Endothelial cell of umbilical vein (primary cell): ENCODE results near the gene RHOF.

Experiments used
- FOS ChIP-seq: IDR thresholded peaks from 2 replicates; pipeline ENCODE4 v1.6.1; 2011; ENCODE audit warnings: mild to moderate bottlenecking, low read length, moderate library complexity, borderline replicate concordance; ENCODE audit not compliant: insufficient read depth
- POLR2A ChIP-seq: IDR thresholded peaks from 2 replicates; pipeline ENCODE4 v1.6.1; 2012; ENCODE audit warnings: low read depth, mild to moderate bottlenecking, control low read depth, low read length
- TF ChIP-seq, protein P1 (sequence below), 2 donors: IDR thresholded peaks; 1 replicate in 1 of 2; 2 replicates in 1 of 2; pipeline ENCODE4 v1.5.1; 2011; ENCODE audit warnings: low read length in 2 of 2, mild to moderate bottlenecking in 2 of 2, moderate library complexity in 2 of 2, control low read depth in 1 of 2, inconsistent platforms in 1 of 2, low read depth in 1 of 2; ENCODE audit not compliant: insufficient read depth in 1 of 2; ENCODE audit errors: extremely low read depth in 1 of 2

- TF ChIP-seq POLR2A, result no peak
- TF ChIP-seq, protein P1, sequence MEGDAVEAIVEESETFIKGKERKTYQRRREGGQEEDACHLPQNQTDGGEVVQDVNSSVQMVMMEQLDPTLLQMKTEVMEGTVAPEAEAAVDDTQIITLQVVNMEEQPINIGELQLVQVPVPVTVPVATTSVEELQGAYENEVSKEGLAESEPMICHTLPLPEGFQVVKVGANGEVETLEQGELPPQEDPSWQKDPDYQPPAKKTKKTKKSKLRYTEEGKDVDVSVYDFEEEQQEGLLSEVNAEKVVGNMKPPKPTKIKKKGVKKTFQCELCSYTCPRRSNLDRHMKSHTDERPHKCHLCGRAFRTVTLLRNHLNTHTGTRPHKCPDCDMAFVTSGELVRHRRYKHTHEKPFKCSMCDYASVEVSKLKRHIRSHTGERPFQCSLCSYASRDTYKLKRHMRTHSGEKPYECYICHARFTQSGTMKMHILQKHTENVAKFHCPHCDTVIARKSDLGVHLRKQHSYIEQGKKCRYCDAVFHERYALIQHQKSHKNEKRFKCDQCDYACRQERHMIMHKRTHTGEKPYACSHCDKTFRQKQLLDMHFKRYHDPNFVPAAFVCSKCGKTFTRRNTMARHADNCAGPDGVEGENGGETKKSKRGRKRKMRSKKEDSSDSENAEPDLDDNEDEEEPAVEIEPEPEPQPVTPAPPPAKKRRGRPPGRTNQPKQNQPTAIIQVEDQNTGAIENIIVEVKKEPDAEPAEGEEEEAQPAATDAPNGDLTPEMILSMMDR (IDR thresholded peaks at IDR 0.05; ENCODE audit: extremely low read depth in 1 of 2, insufficient read depth in 1 of 2, low read depth in 1 of 2, low read length in 2 of 2), result no peak
- no peak for TF ChIP-seq FOS
Observed at GRCh38 chr12:121751034-121751433, 42.5 kb downstream of the RHOF start.
